ENCODE data around the gene ZRANB3.

Gene ZRANB3

DNA sequence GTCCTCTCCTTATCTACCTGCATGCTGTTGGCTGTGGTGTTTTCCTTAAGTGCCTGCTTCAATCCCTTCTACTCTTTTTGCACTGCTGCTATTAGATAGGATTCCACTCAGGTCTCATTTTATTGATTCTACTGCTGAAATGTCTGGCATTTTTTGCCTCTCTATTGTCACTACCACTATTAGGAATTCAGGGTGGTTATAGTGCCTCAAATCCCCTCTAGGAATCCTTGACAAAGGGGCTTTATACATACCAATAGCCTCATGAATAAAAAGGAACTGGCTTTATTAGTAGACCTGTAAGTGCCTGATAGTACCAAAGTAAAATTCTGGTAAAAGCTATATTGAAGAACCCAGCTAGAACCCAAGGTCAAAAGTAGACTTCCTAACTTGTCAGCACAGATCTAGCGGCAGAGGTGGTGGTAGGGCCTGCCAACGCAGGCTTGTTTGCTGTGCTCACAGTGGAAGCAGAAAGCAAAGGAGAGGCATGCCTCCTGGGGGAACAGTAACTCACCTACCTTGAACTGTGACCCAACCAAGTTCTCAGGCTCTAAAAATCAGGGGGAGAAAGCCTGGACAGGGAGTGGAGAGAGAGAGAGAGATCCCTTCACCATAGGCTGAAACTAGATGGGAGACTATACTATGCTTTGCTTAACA is 278.1 kb downstream of the ZRANB3 start:
- DNase-seq (ENCODE audit: low read depth in 2 of 2) = no peak

GRCh38 chr2:135248611-135249010 is 282.4 kb downstream of the ZRANB3 start:
- DNase-seq (ENCODE audit: low read depth in 2 of 2) = no peak

GRCh38 chr2:135246711-135247270 is 284.2 kb downstream of the ZRANB3 start:
- no peak for DNase-seq (ENCODE audit: low read depth in 2 of 2)

DNA sequence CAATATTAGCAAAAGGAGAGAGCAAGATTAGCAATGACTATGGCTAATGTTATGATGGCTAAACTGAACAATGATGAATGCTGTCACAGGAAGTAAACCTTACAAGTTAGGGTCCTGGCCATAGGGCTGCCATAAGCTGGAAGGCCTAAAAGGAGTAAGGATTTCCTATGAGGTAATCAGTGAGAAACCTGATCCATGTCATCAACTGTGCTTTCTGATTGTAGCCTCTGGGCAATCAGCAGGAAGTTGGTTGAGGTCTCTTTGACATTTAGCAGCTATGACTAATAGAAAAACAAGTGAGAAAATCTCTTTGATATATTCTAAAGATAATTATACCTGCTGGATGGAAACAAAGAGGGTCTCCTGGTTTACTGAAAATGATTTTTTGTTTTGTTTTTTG is 285.9 kb downstream of the ZRANB3 start:
- DNase-seq (ENCODE audit: low read depth in 2 of 2) = no peak

GRCh38 chr2:135238651-135239050 is 292.4 kb downstream of the ZRANB3 start:
- no peak for DNase-seq (ENCODE audit: low read depth in 2 of 2)

DNA sequence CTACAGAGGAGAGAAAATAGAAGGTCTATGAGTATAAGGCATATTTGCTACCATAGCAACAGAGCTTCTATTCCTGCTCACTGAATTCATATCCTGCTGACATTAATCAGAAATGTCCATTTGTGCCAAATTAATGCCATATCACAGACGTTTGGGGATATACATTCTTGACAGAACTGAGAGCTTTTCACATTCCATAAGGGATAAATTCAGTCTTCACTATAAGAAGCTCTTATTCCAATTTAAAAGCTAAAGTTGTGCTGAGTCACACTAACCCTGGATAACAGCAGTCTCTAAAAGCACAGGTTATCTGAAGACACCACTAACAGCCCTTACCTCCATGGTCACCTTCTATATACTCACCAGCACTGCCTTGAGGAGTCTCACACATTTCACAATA is 300.9 kb downstream of the ZRANB3 start:
- no peak for DNase-seq (ENCODE audit: low read depth in 2 of 2)

- DNase-seq (ENCODE audit: low read depth in 2 of 2) = no peak
Measured at GRCh38 chr2:135227386-135227785, 303.6 kb downstream of the ZRANB3 start.

DNA sequence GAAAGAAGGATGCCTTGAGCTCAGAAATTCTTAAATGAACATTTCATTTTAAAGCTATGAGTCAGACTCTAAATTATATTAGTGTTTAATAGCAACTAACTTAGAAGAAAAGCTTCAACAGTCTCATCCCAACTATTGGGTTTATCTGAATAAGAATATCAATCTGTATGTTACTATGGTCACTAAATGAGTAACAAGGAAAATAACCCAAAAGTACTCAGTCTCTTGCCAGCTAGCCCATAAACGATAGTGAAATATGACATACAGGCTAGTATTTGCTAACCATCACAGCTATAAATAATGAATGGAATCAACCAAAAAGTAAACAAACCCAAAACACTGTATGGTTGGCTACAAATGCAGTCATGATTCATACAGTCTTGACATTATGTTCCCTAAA is 304.1 kb downstream of the ZRANB3 start:
- DNase-seq (ENCODE audit: low read depth in 2 of 2) = no peak

DNA sequence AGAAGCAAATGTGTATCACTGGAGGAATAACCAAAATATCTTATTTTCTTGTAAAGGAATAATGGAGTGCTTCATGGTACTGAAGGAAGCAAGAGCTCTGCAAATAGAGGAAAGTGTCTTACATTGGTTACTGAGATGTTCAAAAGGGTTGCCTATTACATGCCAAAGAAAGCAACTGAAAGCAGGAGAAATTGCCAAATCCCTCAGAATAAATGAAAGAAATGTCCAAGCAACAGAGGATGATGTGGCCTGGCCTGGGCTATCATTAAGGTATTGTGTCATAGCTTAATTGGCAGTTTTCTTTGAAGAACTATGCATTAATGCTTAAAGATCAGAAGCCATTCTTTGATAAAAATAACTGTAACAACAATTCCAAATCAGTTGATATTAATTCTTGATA is 305.2 kb downstream of the ZRANB3 start:
- no peak for DNase-seq (ENCODE audit: low read depth in 2 of 2)

GRCh38 chr2:135219226-135219625 is 311.8 kb downstream of the ZRANB3 start:
- no peak for DNase-seq (ENCODE audit: low read depth in 2 of 2)

DNA sequence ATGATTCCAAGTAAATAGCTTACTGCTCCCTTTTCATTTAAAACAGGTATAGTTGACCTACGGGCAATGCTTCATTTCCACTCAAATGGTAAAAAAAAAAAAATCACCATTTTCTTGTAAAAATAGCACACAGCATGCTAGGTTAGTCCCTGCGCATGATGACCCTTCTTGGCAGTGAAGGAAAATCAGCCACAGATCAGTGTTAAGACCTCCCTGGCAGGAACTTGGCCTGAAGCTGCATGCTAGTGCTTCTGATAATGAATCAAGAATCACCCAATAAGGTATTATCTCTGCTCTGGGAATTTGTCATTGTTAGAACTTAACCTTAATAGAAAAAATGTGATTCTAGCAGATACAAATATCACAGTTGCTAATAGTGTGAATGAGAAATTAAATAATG is 312.6 kb downstream of the ZRANB3 start:
- DNase-seq (ENCODE audit: low read depth in 2 of 2) = no peak

GRCh38 chr2:135212757-135213156 is 318.3 kb downstream of the ZRANB3 start:
- DNase-seq (ENCODE audit: low read depth in 2 of 2) = no peak

DNA sequence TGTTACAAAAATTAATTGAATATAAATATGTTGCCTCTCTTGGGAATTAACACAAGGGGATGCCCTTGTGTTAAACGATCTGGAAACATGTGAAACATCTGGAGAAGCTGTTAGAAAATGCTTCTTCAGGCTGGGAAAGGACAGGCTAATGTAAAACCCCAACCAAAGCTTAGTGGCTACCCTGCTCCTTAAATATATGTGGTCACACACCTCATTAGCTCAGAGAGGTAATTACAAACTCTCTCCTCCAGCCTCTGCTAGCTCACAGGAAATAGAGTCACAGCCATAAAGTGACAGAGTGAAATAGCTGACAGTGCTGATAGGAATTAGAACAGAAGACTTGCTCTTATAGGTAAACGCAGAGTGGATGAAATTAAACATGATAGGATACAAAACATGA is 323.0 kb downstream of the ZRANB3 start:
- no peak for DNase-seq (ENCODE audit: low read depth in 2 of 2)

- DNase-seq (ENCODE audit: low read depth in 2 of 2) = no peak
Measured at GRCh38 chr2:135203944-135204343, 327.1 kb downstream of the ZRANB3 start.

DNA sequence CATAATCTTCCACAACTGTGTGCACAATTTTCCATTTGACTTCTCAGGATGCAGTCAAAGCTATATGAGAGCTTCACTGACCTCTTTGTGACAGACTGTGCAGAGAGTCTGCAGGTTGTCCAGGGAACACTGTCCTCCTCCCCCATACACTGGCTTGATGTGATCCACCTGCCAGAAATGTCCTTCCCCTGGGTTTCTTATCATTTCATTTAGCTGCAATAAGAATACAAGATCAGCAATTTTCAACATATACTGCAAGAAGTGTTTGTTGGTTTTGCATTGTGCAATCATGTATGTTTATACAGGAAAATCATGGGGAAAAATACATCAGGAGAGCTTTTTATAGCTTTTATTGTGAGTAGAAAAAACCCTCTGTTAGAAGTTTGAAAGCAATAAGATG is 328.3 kb downstream of the ZRANB3 start:
- DNase-seq (ENCODE audit: low read depth in 2 of 2) = no peak

- DNase-seq (ENCODE audit: low read depth in 2 of 2) = no peak
Measured at GRCh38 chr2:135198481-135198880, 332.5 kb downstream of the ZRANB3 start.

- no peak for DNase-seq (ENCODE audit: low read depth in 2 of 2)
Measured at GRCh38 chr2:135190799-135191198, 340.2 kb downstream of the ZRANB3 start.

GRCh38 chr2:135189148-135189547 is 341.9 kb downstream of the ZRANB3 start:
- DNase-seq (ENCODE audit: low read depth in 2 of 2) = no peak

DNA sequence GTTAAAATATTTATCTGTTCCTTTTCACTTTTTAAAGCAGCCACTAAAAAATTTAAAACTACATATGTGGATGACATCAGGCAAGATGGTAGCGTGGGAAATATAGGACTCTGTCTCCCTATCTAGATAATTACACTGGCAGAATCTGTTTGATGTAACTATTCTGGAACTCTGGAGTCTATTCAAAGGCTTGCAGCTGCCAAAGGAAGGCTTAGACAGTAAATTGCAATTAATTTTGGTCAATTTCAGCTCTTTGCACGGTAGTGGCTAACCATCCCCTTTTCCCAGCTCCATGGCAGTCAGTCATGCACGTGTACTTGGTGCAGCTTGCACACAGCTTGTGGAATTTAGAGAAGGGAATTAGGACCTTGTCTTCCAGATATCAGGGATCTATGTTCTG is 343.7 kb downstream of the ZRANB3 start:
- DNase-seq (ENCODE audit: low read depth in 2 of 2) = no peak

GRCh38 chr2:135186054-135186453 is 345.0 kb downstream of the ZRANB3 start:
- DNase-seq (ENCODE audit: low read depth in 2 of 2) = no peak

DNA sequence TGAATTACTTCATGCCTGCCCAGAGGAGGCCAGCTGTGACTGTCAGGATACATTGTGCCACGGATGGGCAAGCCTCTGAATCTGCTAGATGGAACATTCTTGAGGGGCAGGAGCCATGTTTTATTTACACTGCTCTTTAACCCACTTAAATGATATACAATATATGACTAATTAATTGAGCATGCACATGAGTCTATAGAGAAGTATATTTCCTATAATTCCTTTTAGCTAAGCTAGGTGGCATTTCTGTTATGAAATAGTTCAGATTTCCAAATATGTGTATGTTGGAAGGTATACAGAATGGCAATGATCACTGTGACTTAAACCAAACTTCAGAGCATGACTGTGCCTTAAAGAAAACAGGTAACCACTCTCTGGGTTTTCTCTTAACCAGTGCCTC is 347.2 kb downstream of the ZRANB3 start:
- no peak for DNase-seq (ENCODE audit: low read depth in 2 of 2)

GRCh38 chr2:135182601-135183000 is 348.4 kb downstream of the ZRANB3 start:
- no peak for DNase-seq (ENCODE audit: low read depth in 2 of 2)

DNA sequence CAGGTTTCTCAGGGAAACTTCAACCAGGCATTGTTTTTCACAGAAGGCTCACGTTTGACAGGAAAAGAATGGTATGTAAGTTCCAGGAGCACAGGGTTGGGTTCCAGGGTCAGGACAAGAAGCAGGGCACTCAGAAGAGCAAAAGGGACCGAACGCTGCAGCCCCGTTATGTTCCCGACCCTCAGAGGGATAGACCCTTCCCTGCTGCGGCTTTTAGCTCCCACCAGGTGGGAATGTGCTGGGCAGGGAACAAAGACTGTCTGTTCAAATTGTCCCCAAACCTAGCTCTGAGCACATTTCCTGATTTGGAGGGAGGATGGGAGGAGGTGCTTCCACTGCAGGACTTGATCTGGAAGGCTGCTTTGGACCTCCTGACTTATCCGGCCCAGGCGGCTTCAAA is 348.8 kb downstream of the ZRANB3 start:
- no peak for DNase-seq (ENCODE audit: low read depth in 2 of 2)

- no peak for DNase-seq (ENCODE audit: low read depth in 2 of 2)
Measured at GRCh38 chr2:135179689-135180088, 351.3 kb downstream of the ZRANB3 start.

Data from stimulated activated CD8-positive, alpha-beta memory T cell treated with anti-CD3 and anti-CD28 coated beads, Interleukin-2, amount 100 ng/mL, for 1 hour (primary cell).